Prostate gland (tissue), 2 donors: ENCODE measurements around the gene PTPRD. TPM values are rescaled to one million over a fixed set of nuclear protein-coding genes. Genes with fewer than 3 reads are reported as not detected.

ENCODE experiments used
- DNase-seq: peaks from one replicate; pipeline ENCODE4 v3.0.0-alpha.2; 2019; ENCODE audit warnings: low spot score
- H3K27ac ChIP-seq, 2 donors: fragments of 200-600 bp; sonication (generic); 2 replicates each; pipeline ENCODE4 v1.5.1; 2017 to 2019
- H3K27me3 ChIP-seq: fragments of 200-600 bp; sonication (generic); replicated peaks from 2 replicates; pipeline ENCODE4 v1.5.1; 2019; ENCODE audit not compliant: insufficient read depth
- H3K36me3 ChIP-seq, 2 donors: fragments of 200-600 bp; sonication (generic); 1 replicate in 1 of 2; 2 replicates in 1 of 2; pipeline versions ENCODE4 v1.5.1 to v1.8.1; 2017 to 2019
- H3K4me1 ChIP-seq: fragments of 200-600 bp; sonication (generic); replicated peaks from 2 replicates; pipeline ENCODE4 v1.5.1; 2019
- H3K4me3 ChIP-seq, 2 donors: fragments of 200-600 bp; sonication (generic); 2 replicates each; pipeline ENCODE4 v1.5.1; 2017 to 2019
- H3K9me3 ChIP-seq: fragments of 200-600 bp; sonication (generic); 2 replicates; pipeline ENCODE4 v1.5.1; 2017
- POLR2A ChIP-seq: fragments of 450-650 bp; IDR thresholded peaks from one replicate; pipeline ENCODE4 v1.6.1; 2016; ENCODE audit warnings: antibody characterized with exemption, mild to moderate bottlenecking
- POLR2AphosphoS5 ChIP-seq: sonication (generic); formaldehyde crosslinking; IDR thresholded peaks from one replicate; pipeline ENCODE4 v1.6.1; 2017; ENCODE audit warnings: antibody characterized with exemption
- WGBS: methylation state at CpG from one replicate; pipeline ENCODE4 v1.1.5; 2018; 5-methylcytosine and 5-hydroxymethylcytosine counted together
- intact Hi-C: fragments of 100-400 bp; cut with DNase I; formaldehyde crosslinking; loops from one replicate; pipeline ENCODE4 v1.14.2; 2022
- total RNA-seq, 2 donors: library from RNA; depleted of rRNA; stranded (reverse); fragments of >200 nt; gene quantifications; one replicate each; pipeline ENCODE4 v1.1.0, GENCODE V29; 2016
- TF ChIP-seq, protein P1 (sequence below), 4 experiments: fragments of 200-600 bp in 2 of 4; fragments of 450-650 bp in 2 of 4; sonication (generic) in 2 of 4; IDR thresholded peaks; 1 replicate in 3 of 4; 2 replicates in 1 of 4; pipeline ENCODE4 v1.5.1; 2016 to 2019; ENCODE audit warnings: antibody characterized with exemption in 4 of 4, mild to moderate bottlenecking in 2 of 4, moderate library complexity in 2 of 4

PTPRD gene
- total RNA-seq, 2 donors from 2014 or later: 5.8 to 23.1 TPM

DNA sequence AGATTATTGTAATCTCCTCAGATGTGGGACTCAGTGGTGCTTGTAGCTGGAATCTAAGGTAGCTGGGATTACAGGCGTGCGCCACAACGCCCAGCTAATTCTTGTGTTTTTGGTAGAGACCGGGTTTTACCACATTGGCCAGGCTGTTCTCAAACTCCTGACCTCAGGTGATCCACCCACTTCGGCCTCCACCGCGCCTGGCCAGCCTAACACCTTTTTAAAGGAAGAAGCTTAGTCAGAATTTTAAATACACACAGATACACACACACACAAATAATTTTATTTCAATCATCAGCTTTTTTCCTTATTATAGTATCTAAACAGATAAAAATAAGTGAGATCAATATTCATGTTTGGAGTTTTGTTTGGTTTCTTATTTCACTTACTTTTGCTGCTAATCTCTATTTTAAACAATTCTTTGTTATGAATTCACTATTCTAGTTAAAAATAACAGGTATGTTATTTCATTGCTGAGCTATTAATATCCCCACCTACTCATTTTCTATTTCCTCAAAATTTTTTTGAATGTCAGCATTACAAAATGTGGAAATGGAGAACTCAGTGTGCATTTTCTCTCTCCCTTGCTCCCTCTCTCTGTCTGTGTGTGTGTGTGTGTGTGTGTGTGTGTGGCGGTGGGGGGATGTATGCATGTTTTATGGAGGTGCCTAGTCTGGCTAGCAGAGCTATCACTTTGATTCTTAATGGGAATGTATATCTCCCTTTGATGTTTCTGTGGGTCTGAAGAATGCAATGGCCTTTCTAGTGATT lies 1852.6 kb downstream of the PTPRD start:
- H3K36me3 ChIP-seq: no peaks in the 10 kb centered on the region
- H3K9me3 ChIP-seq: no peaks in the 10 kb centered on the region
- 97% methylated on average over 8 of the region's 8 CpGs for WGBS
- TF ChIP-seq, protein P1, sequence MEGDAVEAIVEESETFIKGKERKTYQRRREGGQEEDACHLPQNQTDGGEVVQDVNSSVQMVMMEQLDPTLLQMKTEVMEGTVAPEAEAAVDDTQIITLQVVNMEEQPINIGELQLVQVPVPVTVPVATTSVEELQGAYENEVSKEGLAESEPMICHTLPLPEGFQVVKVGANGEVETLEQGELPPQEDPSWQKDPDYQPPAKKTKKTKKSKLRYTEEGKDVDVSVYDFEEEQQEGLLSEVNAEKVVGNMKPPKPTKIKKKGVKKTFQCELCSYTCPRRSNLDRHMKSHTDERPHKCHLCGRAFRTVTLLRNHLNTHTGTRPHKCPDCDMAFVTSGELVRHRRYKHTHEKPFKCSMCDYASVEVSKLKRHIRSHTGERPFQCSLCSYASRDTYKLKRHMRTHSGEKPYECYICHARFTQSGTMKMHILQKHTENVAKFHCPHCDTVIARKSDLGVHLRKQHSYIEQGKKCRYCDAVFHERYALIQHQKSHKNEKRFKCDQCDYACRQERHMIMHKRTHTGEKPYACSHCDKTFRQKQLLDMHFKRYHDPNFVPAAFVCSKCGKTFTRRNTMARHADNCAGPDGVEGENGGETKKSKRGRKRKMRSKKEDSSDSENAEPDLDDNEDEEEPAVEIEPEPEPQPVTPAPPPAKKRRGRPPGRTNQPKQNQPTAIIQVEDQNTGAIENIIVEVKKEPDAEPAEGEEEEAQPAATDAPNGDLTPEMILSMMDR (IDR thresholded peaks at IDR 0.05): no peak
- no peak for DNase-seq
- H3K4me1 ChIP-seq: no peaks in the 10 kb centered on the region
- no peaks in the 10 kb centered on the region for H3K27me3 ChIP-seq
- no peak overlapping the region for H3K4me3 ChIP-seq
- intact Hi-C loops: no loop called here
- H3K27ac ChIP-seq: no peak overlapping the region

DNA sequence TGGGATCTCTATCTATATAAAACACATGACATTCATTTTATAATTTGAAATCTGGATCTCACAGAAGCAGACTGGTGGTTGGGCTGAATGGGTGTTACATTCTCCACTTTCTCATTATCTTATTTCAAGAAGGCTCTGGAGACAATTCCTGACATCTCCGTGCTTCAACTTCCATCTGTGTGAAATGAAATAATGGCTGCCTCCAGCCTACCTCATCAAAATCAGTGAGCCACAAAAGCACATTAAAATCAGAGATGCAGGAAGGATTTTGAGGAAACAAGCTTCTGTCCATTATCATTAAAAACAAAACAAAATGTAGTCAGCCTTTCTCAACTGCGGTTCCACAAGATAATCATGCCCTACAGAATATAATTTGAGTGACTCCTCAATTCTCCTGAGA lies 1854.9 kb downstream of the PTPRD start:
- intact Hi-C loops: no loop called here
- H3K36me3 ChIP-seq: no peaks in the 10 kb centered on the region
- 95% methylated on average over 2 of the region's 2 CpGs for WGBS
- no peaks in the 10 kb centered on the region for H3K27me3 ChIP-seq
- DNase-seq: no peak
- H3K4me3 ChIP-seq: no peak overlapping the region
- TF ChIP-seq POLR2AphosphoS5: no peak
- TF ChIP-seq, protein P1 (IDR thresholded peaks at IDR 0.05): no peak
- TF ChIP-seq POLR2A: no peak
- H3K9me3 ChIP-seq: no peaks in the 10 kb centered on the region
- no peaks in the 10 kb centered on the region for H3K4me1 ChIP-seq
- no peak overlapping the region for H3K27ac ChIP-seq

DNA sequence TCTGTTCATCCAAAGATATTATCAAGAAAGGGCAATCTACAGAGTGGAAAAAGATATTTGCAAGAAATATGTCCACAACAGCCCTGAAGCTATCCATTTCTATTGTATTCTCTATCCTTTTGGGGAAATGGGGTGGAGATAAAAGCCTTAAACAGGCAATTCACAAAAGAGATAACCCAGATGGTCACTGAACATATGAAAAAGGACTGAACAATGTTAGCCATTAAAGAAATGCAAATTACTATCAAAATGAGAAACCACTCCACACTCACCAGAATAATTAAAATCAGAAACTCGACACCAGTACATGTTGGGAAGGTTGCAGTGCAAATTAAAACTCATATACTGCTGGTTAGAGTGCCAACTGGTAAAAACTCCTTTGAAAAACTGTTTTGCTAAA lies 1858.1 kb downstream of the PTPRD start:
- Histone ChIP-seq H3K9me3 (no peaks in the 10 kb centered on the region), H3K4me1 (no peaks in the 10 kb centered on the region), H3K27me3 (no peaks in the 10 kb centered on the region), H3K27ac (no peak overlapping the region), H3K36me3 (no peaks in the 10 kb centered on the region), H3K4me3 (no peak overlapping the region)
- DNase-seq: no peak
- 95% methylated on average over 1 of the region's 1 CpG for WGBS
- intact Hi-C loops: no loop called here
- TF ChIP-seq POLR2A (no peak), POLR2AphosphoS5 (no peak)
- TF ChIP-seq, protein P1 (IDR thresholded peaks at IDR 0.05): no peak

DNA sequence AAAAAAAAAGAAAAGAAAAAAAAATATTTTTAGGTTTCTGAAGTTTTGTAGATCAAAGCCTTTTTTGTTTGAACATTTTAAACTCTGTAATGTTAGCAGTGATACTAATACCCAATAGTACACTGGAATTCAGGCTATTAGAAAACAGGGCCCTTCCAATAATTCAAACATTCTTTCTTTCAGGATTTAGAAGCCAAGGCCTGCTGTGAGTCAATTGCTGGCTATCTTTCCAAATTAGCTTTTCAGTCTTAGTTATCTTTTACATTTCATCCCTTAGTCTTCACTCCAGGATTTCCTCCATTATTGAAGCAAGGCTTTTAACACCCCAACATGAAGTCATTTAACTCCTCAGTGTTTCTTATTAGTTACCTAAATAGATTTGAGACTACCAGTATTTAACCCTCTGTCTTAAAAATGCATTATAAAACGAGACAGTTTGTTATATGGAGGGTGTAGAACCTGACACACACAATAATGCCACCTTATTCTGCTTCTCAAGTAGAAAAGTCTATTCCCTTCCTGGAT lies 1861.3 kb downstream of the PTPRD start:
- no peaks in the 10 kb centered on the region for H3K9me3 ChIP-seq
- H3K36me3 ChIP-seq: no peaks in the 10 kb centered on the region
- WGBS: 81% methylated on average over 1 of the region's 1 CpG
- no peaks in the 10 kb centered on the region for H3K4me1 ChIP-seq
- no peak overlapping the region for H3K27ac ChIP-seq
- no peaks in the 10 kb centered on the region for H3K27me3 ChIP-seq
- intact Hi-C loops: no loop called here
- TF ChIP-seq, protein P1 (IDR thresholded peaks at IDR 0.05): no peak
- no peak for TF ChIP-seq POLR2AphosphoS5
- no peak for TF ChIP-seq POLR2A
- no peak for DNase-seq
- no peak overlapping the region for H3K4me3 ChIP-seq

GRCh38 chr9:8750639-8751051 lies 1862.2 kb downstream of the PTPRD start:
- no peak for DNase-seq
- no peaks in the 10 kb centered on the region for H3K36me3 ChIP-seq
- TF ChIP-seq POLR2A (no peak), POLR2AphosphoS5 (no peak)
- TF ChIP-seq, protein P1 (IDR thresholded peaks at IDR 0.05): no peak

More at GRCh38 chr9:8750639-8751051, 1862.2 kb downstream of the PTPRD start:
- Histone ChIP-seq H3K27me3 (no peaks in the 10 kb centered on the region), H3K27ac (no peak overlapping the region), H3K4me1 (no peaks in the 10 kb centered on the region), H3K9me3 (no peaks in the 10 kb centered on the region), H3K4me3 (no peak overlapping the region)
- WGBS: 33% methylated on average over 2 of the region's 2 CpGs
- intact Hi-C loops: no loop called here
